Muscle of back (tissue), 11 donors: ENCODE data around the gene LDLRAD2. TPM values are rescaled to one million over a fixed set of nuclear protein-coding genes. Genes with fewer than 3 reads are reported as not detected.
"Not testable (repeated sequence)": the region's sequence is repeated elsewhere in the genome, so short reads cannot be mapped to it uniquely, and the experiment has no call there.

Source experiments
- DNase-seq, 3 donors: peaks; one replicate each; pipeline versions ENCODE4 v3.0.0 to v3.0.0-alpha.2; 2013
- polyA plus RNA-seq, 10 donors: library from polyadenylated mRNA; unstranded; fragments of 120-200 nt; gene quantifications; one replicate each; pipeline ENCODE4 v1.2.1, GENCODE V29; 2013; ENCODE audit not compliant: insufficient read length in 10 of 10

LDLRAD2 gene
- polyA plus RNA-seq, 10 donors = 3.7 to 8.9 (median 6.3) TPM

DNA sequence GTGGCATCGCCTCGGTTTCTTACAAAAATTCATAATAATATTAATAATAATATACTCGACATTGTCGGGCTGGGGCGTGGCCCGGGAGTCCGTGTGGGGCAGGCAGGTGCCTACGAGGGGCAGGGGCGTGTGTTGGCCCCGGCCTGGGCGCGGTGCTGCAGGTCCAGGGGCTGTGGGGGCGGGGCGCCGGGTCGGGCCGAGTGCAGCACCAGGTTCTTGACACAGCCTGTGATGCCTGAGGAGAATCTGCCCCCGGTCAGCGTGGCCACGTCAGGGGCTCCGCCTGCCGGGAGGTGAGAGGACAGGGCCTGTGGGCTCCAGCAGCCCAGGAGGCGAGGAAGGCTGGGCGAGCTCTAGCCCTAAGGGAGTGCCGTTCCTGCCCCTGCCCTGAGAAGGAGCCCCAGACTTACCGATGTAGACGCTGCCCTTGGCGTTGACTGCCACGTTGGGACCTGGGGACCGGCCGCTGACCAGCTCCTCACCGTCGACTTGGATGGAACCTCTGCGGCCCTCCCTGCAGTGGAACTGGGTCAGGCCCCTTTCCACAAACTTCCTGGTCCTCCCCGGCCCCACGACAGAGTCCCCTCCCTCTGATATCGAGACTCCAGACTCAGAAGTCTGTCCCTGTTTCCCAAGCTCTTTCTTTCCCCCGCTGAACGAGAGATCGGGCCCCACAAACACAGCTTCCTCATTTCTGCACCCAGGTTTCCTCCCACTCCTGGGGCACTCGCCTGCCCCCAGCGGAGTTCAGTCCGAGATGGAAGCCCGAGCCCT is 11.3 kb downstream of the LDLRAD2 start:
- DNase-seq = peak in 1 of 3 donors; percentile 2

DNA sequence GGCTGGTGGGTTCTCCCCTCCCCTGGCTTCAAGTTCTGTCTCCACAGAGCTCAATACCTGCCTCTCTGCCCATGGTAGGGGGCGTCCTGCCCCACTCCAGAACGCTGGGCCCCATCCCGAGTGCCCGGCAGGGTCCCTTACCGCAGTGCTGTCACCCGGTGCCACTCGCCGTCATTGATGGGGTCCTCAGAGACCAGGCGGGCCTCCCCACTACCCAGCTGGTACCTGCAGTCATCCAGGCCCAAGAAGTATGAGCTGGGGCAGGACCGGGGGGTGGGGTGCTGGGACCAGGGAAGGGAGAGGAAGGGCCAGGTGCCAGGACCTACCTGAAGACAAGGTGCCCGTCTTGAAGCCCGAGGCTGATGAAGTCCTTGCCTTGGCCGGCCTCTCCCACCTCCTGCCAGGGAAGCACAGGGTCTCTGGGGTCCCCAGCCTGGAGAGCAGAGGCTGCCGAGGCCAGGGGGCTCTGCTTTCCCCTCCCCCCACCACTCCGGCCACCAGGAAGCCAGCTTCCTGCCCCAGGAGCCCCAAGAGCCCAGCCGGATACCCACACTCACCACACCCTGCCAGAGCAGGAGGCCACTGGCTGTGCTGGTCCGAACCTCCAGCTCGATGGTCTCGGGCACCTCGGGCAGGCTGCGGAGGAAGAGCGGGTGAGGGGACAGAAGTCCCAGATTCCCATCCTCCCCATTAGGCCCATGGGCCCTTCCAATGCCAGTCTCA is 12.1 kb downstream of the LDLRAD2 start:
- peak in 1 of 3 donors; percentile 5 for DNase-seq

DNA sequence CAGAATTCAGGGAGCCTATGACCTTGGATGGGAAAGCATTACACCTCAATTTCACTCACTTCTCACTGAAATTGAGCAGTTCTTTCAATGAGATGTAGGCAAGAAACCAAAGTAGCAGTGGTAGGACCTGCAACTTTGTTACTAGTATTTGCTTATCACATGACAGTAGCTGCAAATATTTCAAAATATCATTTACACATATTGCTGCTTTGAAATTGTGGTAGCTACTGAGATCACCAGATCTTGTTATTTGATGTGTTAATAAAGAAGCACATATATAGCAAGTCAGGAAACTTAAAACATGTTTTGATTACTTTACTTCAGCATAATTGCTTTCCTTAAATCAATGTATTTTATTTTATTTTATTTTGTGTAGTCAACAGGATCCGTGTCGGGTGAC is 12.9 kb downstream of the LDLRAD2 start:
- peak in 1 of 3 donors; percentile 5 for DNase-seq

DNA sequence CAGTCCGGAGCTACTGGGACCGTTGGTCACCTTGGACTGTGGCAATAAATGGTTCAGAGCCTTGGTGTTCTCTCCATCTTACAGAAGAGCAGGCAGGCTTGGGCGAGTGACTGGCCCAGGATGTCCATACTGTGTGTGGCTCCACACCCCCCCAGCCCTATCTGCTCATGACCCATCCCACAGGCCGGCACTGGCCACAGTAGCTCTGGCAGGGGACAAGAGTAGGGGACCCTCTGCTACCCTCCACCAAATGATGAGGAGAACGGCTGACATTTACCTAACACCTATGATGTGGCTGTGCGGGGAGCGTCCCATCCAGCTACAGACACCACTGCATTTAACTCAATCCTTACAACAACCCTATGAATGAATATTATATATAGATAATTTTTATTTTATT is 13.3 kb downstream of the LDLRAD2 start:
- peak in 1 of 3 donors; percentile 3 for DNase-seq

DNA sequence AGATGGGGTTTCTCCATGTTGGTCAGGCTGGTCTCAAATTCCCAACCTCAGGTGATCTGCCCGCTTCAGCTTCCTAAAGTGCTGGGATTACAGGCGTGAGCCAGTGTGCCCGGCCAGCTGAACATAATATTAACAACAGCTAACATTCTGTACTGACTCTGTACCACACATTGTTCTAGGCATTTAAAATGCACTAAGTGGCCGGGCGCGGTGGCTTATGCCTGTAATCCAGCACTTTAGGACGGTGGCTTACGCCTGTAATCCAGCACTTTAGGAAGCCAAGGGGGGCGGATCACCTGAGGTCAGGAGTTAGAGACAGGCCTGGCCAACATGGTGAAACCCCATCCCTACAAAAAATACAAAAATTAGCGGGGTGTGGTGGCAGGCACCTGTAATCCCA is 14.6 kb downstream of the LDLRAD2 start:
- not testable (repeated sequence) for DNase-seq

DNA sequence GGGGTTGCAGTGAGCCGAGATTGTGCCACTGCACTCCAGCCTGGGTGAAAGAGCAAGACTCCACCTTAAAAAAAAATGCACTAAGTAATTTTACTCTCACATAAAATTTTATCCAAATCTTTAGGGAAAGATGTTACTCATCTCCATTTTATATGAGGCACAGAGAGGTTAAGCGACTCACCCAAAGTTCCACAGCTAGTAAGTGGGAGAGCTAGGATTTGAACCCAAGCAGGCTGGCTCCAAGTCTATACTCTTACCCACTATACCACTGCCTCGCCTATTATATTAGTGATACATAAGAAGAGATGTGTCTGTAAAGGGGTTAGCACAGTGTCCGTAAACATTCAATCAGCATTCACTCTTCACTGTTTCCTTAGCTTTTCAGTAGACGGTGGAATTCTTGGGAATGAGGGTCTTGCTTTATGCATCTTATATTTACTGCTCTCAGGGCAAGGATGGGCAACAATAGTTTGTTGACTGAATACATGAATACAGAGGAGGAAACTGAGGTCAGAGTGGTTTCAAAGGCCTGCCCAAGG is 15.1 kb downstream of the LDLRAD2 start:
- no peak for DNase-seq

DNA sequence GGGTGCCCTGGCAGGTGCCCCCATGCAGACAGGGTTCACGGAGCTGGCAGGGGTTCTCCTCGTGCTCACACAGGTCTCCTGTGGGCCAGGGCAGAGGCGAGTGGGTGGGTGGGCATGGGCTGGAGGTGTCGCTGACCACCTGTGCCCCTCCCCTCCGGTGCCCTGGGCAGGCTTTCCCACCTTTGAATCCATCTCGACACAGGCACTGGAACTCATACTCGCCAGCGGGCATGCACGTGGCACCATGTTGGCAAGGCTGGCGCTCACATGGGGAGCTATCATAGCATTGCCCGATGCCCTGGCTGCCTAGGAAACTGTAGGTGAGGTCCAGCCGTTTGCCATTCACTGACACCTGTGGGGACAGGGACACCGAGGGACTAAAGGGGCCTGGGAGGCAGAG is 16.0 kb downstream of the LDLRAD2 start:
- no peak for DNase-seq

DNA sequence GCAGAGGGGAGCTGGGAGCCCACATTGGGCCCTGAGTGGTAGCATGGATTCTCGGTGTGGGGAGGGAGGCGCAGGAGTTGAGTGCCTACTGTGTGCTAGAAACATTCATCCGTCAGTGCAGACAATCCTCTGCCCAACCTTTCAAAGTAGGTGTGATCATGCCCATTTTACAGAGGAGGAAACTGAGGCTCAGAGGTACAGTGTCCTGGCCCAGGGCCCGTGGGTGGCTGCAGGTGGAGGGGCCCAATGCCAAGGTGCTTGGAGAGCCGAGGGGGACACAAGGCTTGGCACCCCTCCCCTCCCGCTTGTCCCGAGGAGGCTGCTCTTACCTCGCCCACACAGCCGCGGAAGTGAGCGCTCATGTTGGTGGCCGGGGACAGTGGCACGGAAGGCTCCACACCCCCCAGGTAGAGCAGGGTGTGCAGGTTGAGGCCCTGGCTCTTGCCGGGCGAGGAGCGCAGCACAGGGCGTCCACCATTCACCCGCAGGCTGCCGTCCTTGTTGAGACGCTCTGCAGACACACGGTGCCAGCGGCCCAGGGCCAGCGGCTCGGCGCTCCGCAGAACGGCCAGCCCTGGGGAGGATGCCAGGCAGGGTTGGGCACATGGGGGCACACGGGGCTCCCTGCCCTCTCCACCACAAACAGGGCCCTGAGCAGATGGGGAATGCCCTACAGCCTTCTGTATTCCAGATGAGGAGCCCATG is 16.6 kb downstream of the LDLRAD2 start:
- no peak for DNase-seq

DNA sequence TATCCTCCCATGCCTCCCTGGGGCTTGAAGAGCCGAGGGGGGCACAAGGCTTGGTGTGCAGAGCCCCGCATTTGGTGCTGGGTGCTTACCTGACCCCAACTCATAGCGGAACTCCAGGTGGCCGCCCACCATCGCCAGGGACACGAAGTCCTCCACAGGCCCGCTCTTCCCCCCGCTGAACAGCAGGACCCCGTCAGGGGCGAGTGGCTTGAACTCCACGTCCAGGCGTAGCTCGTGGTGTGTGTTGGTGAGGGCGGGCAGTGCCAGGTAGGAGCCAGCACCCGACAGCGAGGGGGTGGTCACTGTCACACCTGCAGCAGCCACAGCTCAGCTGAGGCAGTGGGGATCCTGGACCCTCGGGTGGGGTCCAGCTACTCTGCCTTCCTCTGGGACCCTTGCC is 17.2 kb downstream of the LDLRAD2 start:
- DNase-seq = no peak

DNA sequence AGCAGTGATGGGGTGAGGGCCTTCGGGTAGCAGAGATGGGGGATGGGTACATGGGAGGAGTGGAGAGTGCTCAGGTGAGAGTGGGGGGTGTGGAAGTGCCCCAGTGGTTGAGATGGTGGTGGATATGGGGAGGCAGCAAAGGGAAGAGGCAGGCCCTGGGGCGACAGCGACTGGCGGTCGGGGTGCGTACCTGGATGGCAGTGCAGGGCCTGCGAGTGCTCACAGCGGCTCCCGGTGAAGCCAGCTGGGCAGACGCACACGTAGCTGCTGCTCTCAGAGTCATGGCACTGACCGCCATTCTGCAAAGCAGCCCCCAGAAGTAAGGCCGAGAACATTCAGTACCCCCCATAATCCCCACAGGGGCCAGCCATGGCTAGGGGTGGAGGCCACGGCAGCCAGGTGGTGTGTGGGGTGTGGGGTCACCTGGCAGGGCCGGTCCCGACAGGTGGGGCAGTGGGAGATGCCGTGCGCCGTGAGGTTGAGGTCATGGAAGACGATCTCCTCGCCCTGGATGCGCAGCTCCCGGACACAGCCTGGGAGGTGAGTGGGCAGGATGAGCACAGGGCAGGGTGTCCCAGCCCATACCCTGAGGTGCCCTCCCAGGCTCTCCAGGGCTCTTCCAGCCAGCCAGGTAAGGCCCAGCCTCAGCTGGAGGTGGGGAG is 18.9 kb downstream of the LDLRAD2 start:
- DNase-seq = no peak

DNA sequence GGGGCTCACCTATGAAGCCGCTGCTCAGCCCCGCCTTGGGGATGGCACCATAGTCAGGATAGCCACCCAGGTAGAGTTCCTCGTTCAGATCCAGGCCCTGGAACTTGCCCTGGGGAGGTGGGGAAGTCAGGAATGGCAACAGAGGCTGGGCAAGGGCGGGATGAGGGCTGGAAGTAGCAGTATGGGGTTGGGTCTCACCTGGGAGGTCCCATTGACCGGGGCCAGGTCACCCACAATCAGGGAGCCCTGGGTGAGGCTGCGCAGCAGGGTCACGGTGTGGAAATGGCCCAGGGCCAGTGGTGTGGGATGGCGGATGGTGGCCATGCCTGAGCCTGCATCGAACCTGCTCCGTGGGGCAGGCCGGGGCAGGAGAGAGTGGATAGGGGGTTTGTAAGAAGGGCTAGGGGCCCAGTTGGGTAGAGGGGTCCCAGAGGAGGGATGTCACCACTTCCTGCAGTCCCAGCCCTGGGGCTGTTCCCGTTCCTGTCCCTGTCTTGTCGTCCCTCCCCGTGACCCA is 19.4 kb downstream of the LDLRAD2 start:
- DNase-seq = no peak

DNA sequence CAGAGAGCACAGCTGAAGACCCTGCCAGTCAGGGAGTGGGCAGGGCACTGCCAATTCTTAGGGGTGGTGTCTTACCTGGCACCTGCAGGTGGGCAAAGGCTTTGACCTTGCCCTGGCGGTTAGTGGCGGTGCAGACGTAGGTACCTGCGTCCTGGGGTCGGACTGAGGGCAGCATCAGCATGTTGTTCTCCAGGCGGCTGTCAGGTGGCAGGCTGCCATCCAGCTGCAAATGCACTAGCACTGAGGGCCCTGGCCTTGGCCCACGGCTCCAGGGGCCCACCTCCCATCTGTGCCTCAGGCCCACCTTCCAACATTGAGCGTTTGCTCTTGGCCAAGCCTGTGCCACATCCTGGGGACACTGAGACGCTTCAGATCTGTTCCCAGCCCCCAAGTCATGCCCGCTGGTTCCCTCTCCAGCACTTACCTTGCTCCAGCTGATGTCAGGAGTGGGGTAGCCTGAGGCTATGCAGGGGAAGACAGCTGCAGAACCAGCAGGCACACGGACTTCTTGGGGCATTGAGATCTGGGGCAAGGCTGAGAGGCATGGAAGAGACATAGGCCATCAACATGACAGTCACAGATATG is 21.4 kb downstream of the LDLRAD2 start:
- no peak for DNase-seq

DNA sequence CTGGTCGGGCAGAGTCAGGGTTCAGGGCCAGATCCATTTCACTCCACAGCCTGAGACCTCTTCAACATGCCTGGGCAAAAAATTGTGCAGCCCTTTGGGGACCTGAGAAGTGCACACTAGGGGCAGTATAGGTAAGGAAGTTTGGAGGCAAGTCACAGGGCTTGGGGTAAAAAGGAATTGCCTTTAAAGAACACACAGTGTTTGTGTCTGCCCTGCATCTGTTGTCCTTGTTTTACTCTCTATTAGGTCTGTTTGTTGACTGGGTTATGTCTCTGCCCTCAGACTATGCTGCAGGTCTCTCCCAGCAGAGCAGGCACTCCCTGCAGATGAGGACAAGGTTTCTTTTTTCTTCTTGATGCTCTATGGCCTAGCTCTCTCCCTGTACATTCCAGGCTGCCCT is 22.0 kb downstream of the LDLRAD2 start:
- DNase-seq = no peak

DNA sequence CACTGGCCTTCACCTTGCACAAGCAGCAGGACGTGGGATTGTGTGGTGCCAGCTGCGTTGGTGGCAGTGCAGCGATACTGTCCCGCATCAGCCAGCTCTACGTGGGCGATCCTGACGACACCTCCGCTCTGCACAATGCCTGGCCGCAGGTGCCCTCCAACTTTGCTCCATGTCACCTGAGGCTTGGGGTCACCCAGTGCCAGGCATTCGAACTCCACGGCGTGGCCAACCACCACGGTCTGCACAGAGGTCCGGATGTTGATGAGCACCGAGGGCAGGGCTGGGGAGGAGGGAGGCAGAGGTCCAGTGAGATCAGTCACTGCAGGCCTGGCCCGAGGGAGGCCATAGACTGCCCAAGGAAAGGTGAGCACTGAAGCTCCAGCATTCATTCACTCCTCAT is 22.6 kb downstream of the LDLRAD2 start:
- no peak for DNase-seq

DNA sequence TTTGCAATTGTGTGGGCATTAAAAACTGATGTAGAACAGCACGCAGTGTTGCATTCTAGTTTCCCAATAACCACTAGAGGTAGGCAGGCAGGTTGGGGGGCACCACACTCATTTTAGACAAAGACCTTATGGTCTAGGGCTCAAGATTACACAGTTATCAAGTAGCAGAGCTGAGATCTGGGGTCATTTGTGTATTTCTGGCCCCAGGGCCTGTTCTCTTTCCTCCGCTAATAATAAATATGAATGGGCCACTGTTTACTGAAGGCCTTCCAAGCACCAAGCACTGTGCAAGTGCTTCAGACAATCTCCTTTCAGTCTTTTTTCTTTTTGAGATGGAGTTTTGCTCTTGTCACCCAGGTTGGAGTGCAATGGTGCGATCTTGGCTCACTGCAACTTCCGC is 23.9 kb downstream of the LDLRAD2 start:
- DNase-seq = no peak

DNA sequence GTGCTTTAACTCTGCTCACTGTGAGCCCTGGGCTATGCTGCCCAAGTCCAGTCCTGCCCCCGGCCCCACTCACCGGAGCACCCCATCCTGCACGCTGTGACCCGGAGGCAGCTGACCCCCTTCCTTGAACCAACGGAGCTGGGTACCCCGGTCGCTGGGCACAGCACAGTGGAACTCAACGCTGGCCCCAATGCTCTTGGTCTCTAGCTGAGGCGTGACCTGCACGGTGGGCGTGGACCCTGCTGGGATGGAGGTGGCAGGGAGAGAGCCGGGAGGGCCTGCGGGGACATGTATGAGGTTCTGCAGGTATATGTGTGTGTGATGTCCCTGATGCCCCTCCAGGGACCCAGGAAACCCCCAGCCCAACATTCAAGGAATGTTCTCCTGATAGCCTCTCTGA is 24.7 kb downstream of the LDLRAD2 start:
- DNase-seq = no peak

DNA sequence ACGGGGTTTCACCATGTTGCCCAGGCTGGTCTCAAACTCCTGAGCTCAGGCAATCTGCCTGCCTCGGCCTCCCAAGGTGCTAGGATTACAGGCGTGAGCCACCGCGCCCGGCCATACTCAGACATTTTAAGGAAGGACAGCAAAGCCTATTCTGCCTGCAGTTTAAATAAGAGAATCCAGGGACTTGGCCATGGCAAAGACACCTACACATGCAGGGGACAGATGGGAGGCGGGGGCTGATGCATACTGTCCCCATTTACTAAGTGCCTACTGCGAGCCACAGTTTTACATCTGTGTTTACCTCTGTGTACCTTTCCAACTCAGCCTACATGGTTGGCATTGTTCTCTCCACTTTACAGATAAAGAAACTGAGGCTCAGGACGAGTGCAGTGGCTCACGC is 25.4 kb downstream of the LDLRAD2 start:
- DNase-seq = no peak

DNA sequence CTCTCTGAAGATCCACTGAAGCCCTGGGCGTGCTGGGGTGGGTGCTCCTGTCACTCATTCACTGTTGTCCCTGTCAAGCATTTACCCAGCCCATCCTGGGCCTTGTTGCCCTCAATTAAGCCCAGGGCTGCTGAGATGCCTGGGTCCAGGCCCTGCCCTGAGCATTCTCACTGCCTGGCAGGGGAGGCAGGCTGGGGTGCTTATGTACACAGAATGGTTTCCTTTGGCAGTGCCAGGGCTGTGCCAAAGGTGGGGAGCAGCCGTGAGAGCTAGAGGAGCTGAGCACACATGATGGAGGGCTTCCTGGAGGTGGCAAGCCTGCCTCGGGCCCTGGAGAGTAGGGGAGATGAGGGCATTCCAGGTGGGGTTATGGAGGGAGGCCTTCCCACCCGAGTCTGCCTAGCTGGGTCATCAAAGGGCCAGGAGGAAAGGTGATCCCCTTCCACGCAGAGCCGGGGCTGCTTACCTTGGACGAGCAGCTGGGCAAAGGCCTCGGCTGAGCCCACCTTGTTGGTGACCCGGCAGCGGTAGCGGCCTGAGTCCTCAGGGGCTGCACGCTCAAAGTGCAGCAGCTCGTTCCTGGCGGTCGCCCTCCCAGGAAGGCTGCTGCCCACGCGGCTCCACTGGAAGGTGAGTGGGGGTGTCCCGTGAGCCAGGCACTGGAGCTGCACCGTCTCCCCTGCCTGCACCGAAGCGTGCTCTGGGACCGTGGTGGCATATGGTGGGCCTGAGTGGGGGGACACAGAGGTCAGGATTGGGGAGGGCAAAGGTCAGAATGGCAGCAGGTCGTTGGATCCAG is 26.5 kb downstream of the LDLRAD2 start:
- DNase-seq = no peak

DNA sequence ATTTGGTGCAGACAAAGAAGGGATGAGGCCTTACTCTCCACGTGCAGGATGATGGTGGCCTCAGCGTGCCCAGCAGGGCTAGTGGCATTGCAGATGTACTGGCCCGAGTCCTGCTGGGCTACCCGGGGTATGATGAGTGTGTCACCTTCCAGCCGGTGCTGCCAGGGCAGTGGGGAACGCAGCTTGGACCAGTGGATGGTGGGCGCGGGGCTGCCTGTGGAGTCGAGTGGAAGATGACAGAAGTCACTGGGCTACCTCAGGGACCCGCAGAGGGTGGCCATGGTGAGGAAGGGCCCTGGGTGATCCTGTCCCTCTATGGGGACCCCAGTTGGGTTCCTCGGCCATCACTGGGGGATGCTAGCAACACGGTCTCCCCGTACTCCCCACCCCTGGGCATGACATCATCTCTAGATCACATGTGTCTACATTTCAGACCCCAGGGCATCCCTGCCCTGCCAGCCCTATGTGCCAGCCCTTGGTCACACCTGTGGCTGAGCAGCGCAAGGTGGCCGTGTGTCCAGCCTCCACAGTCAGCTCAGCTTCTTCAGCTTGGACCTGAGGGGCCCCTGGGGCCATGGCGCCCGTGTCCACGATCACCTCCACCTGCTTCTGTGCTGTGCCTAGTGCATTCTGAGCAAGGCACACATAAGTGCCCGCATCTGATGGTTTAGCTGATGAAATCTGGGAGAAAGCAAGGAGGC is 27.4 kb downstream of the LDLRAD2 start:
- no peak for DNase-seq

DNA sequence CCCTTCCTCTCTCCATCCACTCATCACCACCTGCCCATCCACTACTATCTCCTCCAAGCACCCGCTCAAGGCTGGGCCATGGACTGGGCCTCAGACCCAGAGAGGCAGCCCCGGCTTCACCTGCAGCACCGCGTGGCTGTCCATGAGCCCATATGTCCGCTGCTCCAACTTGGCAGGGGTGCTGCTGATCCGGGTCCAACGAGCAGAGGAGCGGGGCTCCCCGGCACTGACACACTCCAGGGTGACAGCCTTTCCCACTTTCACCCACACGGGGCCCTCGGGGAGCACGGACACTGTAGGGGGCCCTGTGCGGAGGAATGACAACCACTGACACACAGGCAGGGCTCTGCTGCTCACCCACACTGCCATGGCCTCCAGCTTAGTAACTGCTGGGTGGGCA is 28.9 kb downstream of the LDLRAD2 start:
- no peak for DNase-seq
